Left ventricle myocardium inferior (tissue), 1 donor: ENCODE measurements around the gene ACAT2. TPM values are rescaled to one million over a fixed set of nuclear protein-coding genes. Genes with fewer than 3 reads are reported as not detected.

Experiments used
- DNase-seq: peaks from one replicate; pipeline ENCODE4 v3.0.0-alpha.2; 2020
- H3K27ac ChIP-seq: fragments of 200-600 bp; replicated peaks from 2 replicates; pipeline ENCODE4 v1.8.0; 2021
- H3K27me3 ChIP-seq: fragments of 200-600 bp; 2 replicates; pipeline ENCODE4 v1.8.0; 2021; ENCODE audit warnings: low read depth
- H3K36me3 ChIP-seq: fragments of 200-600 bp; 2 replicates; pipeline ENCODE4 v1.8.0; 2021
- H3K4me1 ChIP-seq: fragments of 200-600 bp; 2 replicates; pipeline ENCODE4 v1.8.0; 2021
- H3K4me3 ChIP-seq: fragments of 200-600 bp; 2 replicates; pipeline ENCODE4 v1.8.0; 2021; ENCODE audit warnings: mild to moderate bottlenecking, moderate library complexity
- H3K9me3 ChIP-seq: fragments of 200-600 bp; replicated peaks from 2 replicates; pipeline ENCODE4 v1.8.0; 2021
- CTCF ChIP-seq: fragments of 200-600 bp; IDR thresholded peaks from 2 replicates; pipeline ENCODE4 v1.8.0; 2021; ENCODE audit warnings: antibody characterized with exemption, mild to moderate bottlenecking, borderline replicate concordance
- intact Hi-C: fragments of 100-400 bp; cut with micrococcal nuclease; formaldehyde crosslinking; loops from one replicate; pipeline ENCODE4 v1.11.0; 2022
- total RNA-seq: library from RNA; stranded (reverse); fragmentation: NEBNext Ultra II Directional; extraction: Animal tissue kit (Norgen Biotek cat#: 25700); gene quantifications from one replicate; pipeline ENCODE4 v1.2.1, GENCODE V29; 2021
- donor health status: DM: no; HTN: yes; CAD: no; lungs with severe emphysema.

ACAT2 gene
- total RNA-seq, 1 donor from 2014 or later, result 5.2 TPM

- H3K4me3 ChIP-seq, result no peak overlapping the region
- intact Hi-C loops, result no loop called here
- H3K36me3 ChIP-seq, result peaks cover 44% of the 10 kb centered on the region
- no peak for DNase-seq
- no peak overlapping the region for H3K27ac ChIP-seq
- no peaks in the 10 kb centered on the region for H3K9me3 ChIP-seq
- peaks cover 12% of the 10 kb centered on the region for H3K4me1 ChIP-seq
- no peaks in the 10 kb centered on the region for H3K27me3 ChIP-seq
- TF ChIP-seq CTCF, result no peak
Observed at GRCh38 chr6:159766906-159767305, 5.1 kb downstream of the ACAT2 start.

- DNase-seq, result no peak
- H3K9me3 ChIP-seq, result peaks cover 5% of the 10 kb centered on the region
- H3K27me3 ChIP-seq, result no peaks in the 10 kb centered on the region
- no peak overlapping the region for H3K27ac ChIP-seq
- no peak overlapping the region for H3K4me3 ChIP-seq
- H3K36me3 ChIP-seq, result peaks cover 38% of the 10 kb centered on the region
- intact Hi-C loops, result no loop called here
- no peaks in the 10 kb centered on the region for H3K4me1 ChIP-seq
- TF ChIP-seq CTCF, result no peak
Observed at GRCh38 chr6:159769470-159769869, 7.6 kb downstream of the ACAT2 start.

- Histone ChIP-seq H3K36me3 (peaks cover 28% of the 10 kb centered on the region), H3K27ac (no peak overlapping the region), H3K4me1 (no peaks in the 10 kb centered on the region), H3K9me3 (peaks cover 5% of the 10 kb centered on the region), H3K4me3 (no peak overlapping the region), H3K27me3 (no peaks in the 10 kb centered on the region)
- DNase-seq, result no peak
- intact Hi-C loops, result no loop called here
- no peak for TF ChIP-seq CTCF
Observed at GRCh38 chr6:159772196-159772595, 10.4 kb downstream of the ACAT2 start.

- Histone ChIP-seq H3K27me3 (no peaks in the 10 kb centered on the region), H3K27ac (no peak overlapping the region), H3K36me3 (peaks cover 56% of the 10 kb centered on the region), H3K9me3 (peaks cover 1% of the 10 kb centered on the region), H3K4me3 (no peak overlapping the region), H3K4me1 (peaks cover 5% of the 10 kb centered on the region)
- intact Hi-C loops, result no loop called here
- no peak for DNase-seq
- no peak for TF ChIP-seq CTCF
Observed at GRCh38 chr6:159777240-159777904, 15.5 kb downstream of the ACAT2 start.

- Histone ChIP-seq H3K4me3 (no peak overlapping the region), H3K27ac (no peak overlapping the region), H3K36me3 (peaks cover 63% of the 10 kb centered on the region), H3K4me1 (peaks cover 7% of the 10 kb centered on the region), H3K9me3 (no peaks in the 10 kb centered on the region), H3K27me3 (no peaks in the 10 kb centered on the region)
- no peak for TF ChIP-seq CTCF
- intact Hi-C loops, result no loop called here
- DNase-seq, result no peak
Observed at GRCh38 chr6:159778131-159778530, 16.3 kb downstream of the ACAT2 start.
